Common myeloid progenitor, CD34-positive (primary cell): ENCODE data around the gene IL10RA.

Source experiments
- CTCF ChIA-PET: fragments of 350-600 bp; sonication (Branson Sonifier 250); formaldehyde crosslinking; loops from one replicate; lab custom pipeline; 2021; ENCODE audit warnings: antibody characterized with exemption; lab: Charles Lee
- POLR2A ChIA-PET: fragments of 350-600 bp; sonication (Branson Sonifier 250); formaldehyde crosslinking; loops from one replicate; lab custom pipeline; 2021; ENCODE audit warnings: antibody characterized with exemption; lab: Charles Lee
- DNase-seq, 3 donors: peaks; one replicate each; pipeline versions ENCODE4 v3.0.0 to v3.0.0-alpha.2; 2013
- H3K27ac ChIP-seq, 2 experiments: 1 replicate in 1 of 2; 2 replicates in 1 of 2; pipeline ENCODE4 v1.7.0; 2013; ENCODE audit warnings: inconsistent platforms in 2 of 2, low read length in 2 of 2, mild to moderate bottlenecking in 2 of 2, low read depth in 1 of 2, moderate library complexity in 1 of 2; ENCODE audit not compliant: severe bottlenecking in 2 of 2, insufficient read depth in 1 of 2, poor library complexity in 1 of 2
- H3K27me3 ChIP-seq, 5 experiments: replicated peaks in 2 of 5; 1 replicate in 3 of 5; 2 replicates in 2 of 5; pipeline versions ENCODE4 v1.6.1 to v1.7.0; 2013; ENCODE audit warnings: low read length in 4 of 5, mild to moderate bottlenecking in 2 of 5, moderate library complexity in 2 of 5, inconsistent platforms in 1 of 5; ENCODE audit not compliant: insufficient read depth in 5 of 5, control insufficient read depth in 4 of 5
- H3K36me3 ChIP-seq, 4 experiments: 1 replicate in 2 of 4; 2 replicates in 2 of 4; pipeline versions ENCODE4 v1.6.1 to v1.7.0; 2013; ENCODE audit warnings: low read length in 3 of 4, control low read depth in 1 of 4, mild to moderate bottlenecking in 1 of 4; ENCODE audit not compliant: control insufficient read depth in 4 of 4, insufficient read depth in 4 of 4
- H3K4me1 ChIP-seq, 4 experiments: 1 replicate in 3 of 4; 2 replicates in 1 of 4; pipeline versions ENCODE4 v1.6.1 to v1.7.1; 2013; ENCODE audit warnings: low read length in 3 of 4, mild to moderate bottlenecking in 3 of 4, control low read depth in 1 of 4, inconsistent platforms in 1 of 4, moderate library complexity in 1 of 4; ENCODE audit not compliant: control insufficient read depth in 4 of 4, insufficient read depth in 4 of 4; ENCODE audit errors: control extremely low read depth in 1 of 4
- H3K4me3 ChIP-seq, 7 experiments: 1 replicate in 4 of 7; 2 replicates in 3 of 7; pipeline versions ENCODE4 v1.5.1 to v1.7.0; 2013; ENCODE audit warnings: mild to moderate bottlenecking in 7 of 7, low read length in 6 of 7, moderate library complexity in 6 of 7, inconsistent platforms in 2 of 7, low read depth in 2 of 7, control low read depth in 1 of 7; ENCODE audit not compliant: insufficient read depth in 4 of 7, control insufficient read depth in 1 of 7; ENCODE audit errors: extremely low read depth in 1 of 7
- H3K9me3 ChIP-seq, 5 experiments: 1 replicate in 4 of 5; 2 replicates in 1 of 5; pipeline versions ENCODE4 v1.6.1 to v1.7.1; 2013; ENCODE audit warnings: low read length in 4 of 5, mild to moderate bottlenecking in 2 of 5, inconsistent platforms in 1 of 5, low read depth in 1 of 5, moderate library complexity in 1 of 5; ENCODE audit not compliant: control insufficient read depth in 4 of 5, insufficient read depth in 2 of 5; ENCODE audit errors: control extremely low read depth in 1 of 5
- WGBS: methylation state at CpG from one replicate; pipeline ENCODE4 v1.1.5; 2013; ENCODE audit not compliant: insufficient coverage; 5-methylcytosine and 5-hydroxymethylcytosine counted together

The IL10RA gene

DNA sequence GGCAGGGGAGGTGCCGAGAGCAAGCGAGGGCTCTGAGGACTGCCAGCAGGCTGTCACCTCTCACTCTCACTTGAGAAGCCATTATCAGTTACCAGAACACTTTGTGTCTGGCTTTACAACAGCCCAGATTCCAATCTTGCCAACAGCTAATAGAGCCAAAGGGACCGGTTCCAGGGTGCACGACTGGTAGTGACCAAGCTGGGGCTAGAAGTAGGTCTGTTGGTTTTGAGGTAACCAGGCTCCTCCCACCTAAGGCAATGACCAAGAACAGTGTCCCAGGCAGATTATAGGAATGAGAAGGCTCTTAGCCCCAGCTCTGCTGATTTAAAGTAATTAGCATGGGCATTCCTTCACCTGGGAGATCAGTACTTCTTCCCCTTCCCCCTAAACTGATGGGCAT is 7.2 kb upstream of the IL10RA start:
- 93% methylated on average over 4 of the region's 4 CpGs for WGBS
- ChIA-PET CTCF (interaction anchor here (1.3 to 2.6 kb wide), 6 partner anchors 15 to 156 kb away, joined by 3 to 9 read pairs (median 6); no protein-coding TSS in a partner anchor), POLR2A (no interaction called here)
- peaks cover 21 to 62% (median 30%) of the 10 kb centered on the region in 4 experiments for H3K4me1 ChIP-seq
- H3K27me3 ChIP-seq = no peaks in the 10 kb centered on the region
- H3K27ac ChIP-seq = no peak overlapping the region
- H3K36me3 ChIP-seq = no peaks in the 10 kb centered on the region
- no peak overlapping the region for H3K4me3 ChIP-seq
- H3K9me3 ChIP-seq = no peaks in the 10 kb centered on the region
- no peak for DNase-seq

GRCh38 chr11:117979481-117980211 is 6.5 kb upstream of the IL10RA start:
- POLR2A ChIA-PET = interaction anchor here (0.7 kb wide), 1 partner anchor 37 kb away, joined by 3 read pairs; no protein-coding TSS in a partner anchor
- no peaks in the 10 kb centered on the region for H3K36me3 ChIP-seq
- H3K9me3 ChIP-seq = no peaks in the 10 kb centered on the region
- peak in 2 of 3 donors; percentile 73 to 77 for DNase-seq
- CTCF ChIA-PET = interaction anchor here (1.3 to 2.6 kb wide), 5 partner anchors 25 to 157 kb away, joined by 3 to 9 read pairs (median 6); no protein-coding TSS in a partner anchor
- 39% methylated on average over 7 of the region's 7 CpGs for WGBS
- H3K27me3 ChIP-seq = no peaks in the 10 kb centered on the region
- H3K27ac ChIP-seq = no peak overlapping the region
- no peak overlapping the region for H3K4me3 ChIP-seq
- peaks cover 21 to 56% (median 30%) of the 10 kb centered on the region in 4 experiments for H3K4me1 ChIP-seq

DNA sequence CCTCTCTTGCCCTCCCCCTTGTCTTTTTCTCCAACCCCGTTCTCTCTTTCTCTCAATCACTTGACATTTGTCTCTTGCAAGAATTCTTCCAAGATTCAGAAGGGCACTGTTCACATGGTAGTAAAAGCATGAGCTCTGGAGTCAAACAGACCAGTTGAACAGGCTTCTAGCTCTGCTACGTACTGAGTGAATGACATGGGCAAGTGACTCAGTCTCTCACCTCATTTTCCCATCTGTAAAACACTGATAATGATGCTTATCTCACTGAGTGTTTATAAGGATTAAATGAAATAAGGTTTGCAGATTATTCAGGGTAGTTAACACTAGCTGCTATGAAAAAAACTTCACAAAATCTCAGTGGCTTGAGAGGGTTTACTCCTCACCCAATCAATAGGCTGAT is 5.9 kb upstream of the IL10RA start:
- POLR2A ChIA-PET = interaction anchor here (0.7 kb wide), 1 partner anchor 36 kb away, joined by 3 read pairs; no protein-coding TSS in a partner anchor

GRCh38 chr11:117980720-117981119 is 5.5 kb upstream of the IL10RA start:
- H3K9me3 ChIP-seq = no peaks in the 10 kb centered on the region
- 100% methylated on average over 1 of the region's 3 CpGs for WGBS
- ChIA-PET POLR2A (interaction anchor here (0.6 to 0.7 kb wide), 2 partner anchors 36 to 138 kb away, joined by 3 to 4 read pairs; no protein-coding TSS in a partner anchor), CTCF (interaction anchor here (1.2 to 2.5 kb wide), 2 partner anchors 18 to 72 kb away, joined by 3 to 6 read pairs; no protein-coding TSS in a partner anchor)
- no peaks in the 10 kb centered on the region for H3K36me3 ChIP-seq
- no peaks in the 10 kb centered on the region for H3K27me3 ChIP-seq
- H3K4me1 ChIP-seq = peaks cover 19 to 56% (median 32%) of the 10 kb centered on the region in 4 experiments
- H3K4me3 ChIP-seq = no peak overlapping the region
- H3K27ac ChIP-seq = no peak overlapping the region
- no peak for DNase-seq

More for the DNA sequence above, 5.9 kb upstream of the IL10RA start:
- H3K27ac ChIP-seq = no peak overlapping the region
- no peak overlapping the region for H3K4me3 ChIP-seq
- H3K4me1 ChIP-seq = peaks cover 21 to 58% (median 30%) of the 10 kb centered on the region in 4 experiments
- H3K9me3 ChIP-seq = no peaks in the 10 kb centered on the region
- H3K36me3 ChIP-seq = no peaks in the 10 kb centered on the region
- no peaks in the 10 kb centered on the region for H3K27me3 ChIP-seq
- CTCF ChIA-PET = interaction anchor here (1.3 to 2.5 kb wide), 3 partner anchors 33 to 157 kb away, joined by 5 to 6 read pairs (median 6); no protein-coding TSS in a partner anchor
- DNase-seq = peak in 1 of 3 donors; percentile 43
- WGBS = 40% methylated on average over 1 of the region's 2 CpGs

GRCh38 chr11:117983163-117983475 is 3.1 kb upstream of the IL10RA start:
- 100% methylated on average over 3 of the region's 3 CpGs for WGBS

DNA sequence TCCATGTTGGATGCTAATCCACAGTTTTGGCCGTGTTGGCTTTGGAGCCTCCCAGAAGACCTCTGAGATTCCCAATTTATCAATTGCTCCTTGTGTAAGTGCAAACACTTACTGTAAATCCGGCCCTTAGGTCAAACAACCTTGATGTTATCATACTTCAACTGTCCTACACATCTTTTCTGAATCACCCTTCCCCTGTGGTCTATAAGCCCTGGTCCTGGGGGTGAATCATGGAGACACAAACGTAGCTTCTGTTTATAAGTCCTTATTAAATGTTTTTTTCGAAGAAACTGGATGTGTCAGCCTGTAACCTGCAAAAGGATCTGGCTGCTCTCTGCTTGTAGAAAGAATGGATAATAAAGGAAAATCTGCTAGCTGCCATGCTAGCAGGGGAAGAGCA is 1.7 kb upstream of the IL10RA start:
- no peak overlapping the region for H3K4me3 ChIP-seq
- WGBS = 100% methylated on average over 3 of the region's 4 CpGs
- H3K4me1 ChIP-seq = peaks cover 9 to 38% (median 27%) of the 10 kb centered on the region in 4 experiments
- no peaks in the 10 kb centered on the region for H3K36me3 ChIP-seq
- DNase-seq = no peak
- H3K27ac ChIP-seq = no peak overlapping the region
- POLR2A ChIA-PET = no interaction called here
- CTCF ChIA-PET = interaction anchor here (1.0 to 1.3 kb wide), 3 partner anchors 14 to 69 kb away, joined by 3 to 4 read pairs (median 3); no protein-coding TSS in a partner anchor
- no peaks in the 10 kb centered on the region for H3K9me3 ChIP-seq
- peaks cover 0 to 7% (median 2%) of the 10 kb centered on the region in 5 experiments for H3K27me3 ChIP-seq

More at GRCh38 chr11:117983163-117983475, 3.1 kb upstream of the IL10RA start:
- H3K27me3 ChIP-seq = peaks cover 0 to 7% (median 2%) of the 10 kb centered on the region in 5 experiments
- H3K4me1 ChIP-seq = peaks cover 13 to 48% (median 33%) of the 10 kb centered on the region in 4 experiments
- no peak for DNase-seq
- H3K36me3 ChIP-seq = no peaks in the 10 kb centered on the region
- ChIA-PET POLR2A (no interaction called here), CTCF (interaction anchor here (0.7 kb wide), 2 partner anchors 9 to 33 kb away, joined by 3 to 4 read pairs; no protein-coding TSS in a partner anchor)
- H3K9me3 ChIP-seq = no peaks in the 10 kb centered on the region
- H3K4me3 ChIP-seq = no peak overlapping the region
- no peak overlapping the region for H3K27ac ChIP-seq
